SHP77 treated with DMSO at 0.1 percent for 48 hours (cell line): ENCODE data around the gene USP53.
A peak's percentile ranks its signal among the peaks of the same experiment; 100 is the strongest.
"Not testable (repeated sequence)": the region's sequence is repeated elsewhere in the genome, so short reads cannot be mapped to it uniquely, and the experiment has no call there.

Experiments used
- DNase-seq: peaks from one replicate; lab custom pipeline; 2025; lab: John Stamatoyannopoulos, UW

USP53 gene

GRCh38 chr4:119279541-119279940 is 67.0 kb downstream of the USP53 start:
- not testable (repeated sequence) for DNase-seq

GRCh38 chr4:119279945-119280344 is 67.4 kb downstream of the USP53 start:
- not testable (repeated sequence) for DNase-seq

- no peak for DNase-seq
Measured at GRCh38 chr4:119281393-119281792, 68.9 kb downstream of the USP53 start.

- no peak for DNase-seq
Measured at GRCh38 chr4:119284876-119285780, 72.6 kb downstream of the USP53 start.

- DNase-seq: no peak
Measured at GRCh38 chr4:119286377-119287002, 74.0 kb downstream of the USP53 start.

GRCh38 chr4:119289313-119289712 is 76.8 kb downstream of the USP53 start:
- DNase-seq: no peak

- no peak for DNase-seq
Measured at GRCh38 chr4:119290598-119290997, 78.1 kb downstream of the USP53 start.

GRCh38 chr4:119296356-119296755 is 83.8 kb downstream of the USP53 start:
- DNase-seq: no peak

- no peak for DNase-seq
Measured at GRCh38 chr4:119297795-119298194, 85.3 kb downstream of the USP53 start.

- no peak for DNase-seq
Measured at GRCh38 chr4:119299260-119299671, 86.8 kb downstream of the USP53 start.

- no peak for DNase-seq
Measured at GRCh38 chr4:119299741-119300100, 87.2 kb downstream of the USP53 start.

GRCh38 chr4:119300101-119300978 is 87.8 kb downstream of the USP53 start:
- no peak for DNase-seq

- DNase-seq: no peak
Measured at GRCh38 chr4:119302073-119302832, 89.7 kb downstream of the USP53 start.

GRCh38 chr4:119303587-119304305 is 91.2 kb downstream of the USP53 start:
- DNase-seq: no peak

- DNase-seq: no peak
Measured at GRCh38 chr4:119304431-119304830, 91.9 kb downstream of the USP53 start.

- DNase-seq: no peak
Measured at GRCh38 chr4:119307606-119308005, 95.1 kb downstream of the USP53 start.

GRCh38 chr4:119310826-119311225 is 98.3 kb downstream of the USP53 start:
- no peak for DNase-seq

GRCh38 chr4:119313237-119313636 is 100.7 kb downstream of the USP53 start:
- DNase-seq: no peak

GRCh38 chr4:119314356-119314755 is 101.8 kb downstream of the USP53 start:
- peak; percentile 3 for DNase-seq

GRCh38 chr4:119315036-119315435 is 102.5 kb downstream of the USP53 start:
- DNase-seq: no peak

GRCh38 chr4:119317990-119318389 is 105.5 kb downstream of the USP53 start:
- no peak for DNase-seq
